Cardiac muscle cell (in vitro differentiated cells and primary cell): ENCODE measurements around the gene ARL15. TPM values are rescaled to one million over a fixed set of nuclear protein-coding genes. Genes with fewer than 3 reads are reported as not detected.

ENCODE experiments used
- DNase-seq, 2 donors: peaks; one replicate each; pipeline versions ENCODE4 v3.0.0 to v3.0.0-alpha.2; 2010 to 2017; ENCODE audit warnings: low read depth in 1 of 2, low spot score in 1 of 2
- H3K27ac ChIP-seq: fragments of 200-600 bp; sonication (generic); 2 replicates; pipeline ENCODE4 v1.5.1; 2016
- H3K27me3 ChIP-seq: fragments of 200-600 bp; sonication (generic); 2 replicates; pipeline ENCODE4 v1.6.0; 2016; ENCODE audit warnings: control low read depth
- H3K36me3 ChIP-seq: fragments of 200-600 bp; sonication (generic); 2 replicates; pipeline ENCODE4 v1.5.1; 2016; ENCODE audit warnings: control low read depth
- H3K4me1 ChIP-seq: fragments of 200-600 bp; sonication (generic); 2 replicates; pipeline ENCODE4 v1.8.1; 2017; ENCODE audit warnings: low read depth, mild to moderate bottlenecking, mixed run types
- H3K4me3 ChIP-seq: fragments of 200-600 bp; sonication (generic); 2 replicates; pipeline ENCODE4 v1.5.1; 2016; ENCODE audit warnings: mild to moderate bottlenecking
- H3K9me3 ChIP-seq: fragments of 200-600 bp; sonication (generic); 2 replicates; pipeline ENCODE4 v1.5.1; 2017; ENCODE audit warnings: low read depth, mild to moderate bottlenecking, control low read depth
- polyA plus RNA-seq: library from polyadenylated mRNA; unstranded; fragments of >200 nt; fragmentation: Nextera tagmentation; extraction: Ambion mirVana; gene quantifications from 2 replicates; pipeline ENCODE4 v1.2.1, GENCODE V29; 2016
- total RNA-seq: library from RNA; depleted of rRNA; stranded (reverse); fragments of >200 nt; gene quantifications from 2 replicates; pipeline ENCODE4 v1.2.3, GENCODE V29; 2016
- TF ChIP-seq, protein P1 (sequence below): IDR thresholded peaks from 2 replicates; pipeline ENCODE4 v1.5.1; 2012; ENCODE audit warnings: low read depth, mild to moderate bottlenecking, low read length

The ARL15 gene
- total and polyA plus RNA-seq, 2 experiments from 2014 or later = 23.2 to 27.4 TPM

DNA sequence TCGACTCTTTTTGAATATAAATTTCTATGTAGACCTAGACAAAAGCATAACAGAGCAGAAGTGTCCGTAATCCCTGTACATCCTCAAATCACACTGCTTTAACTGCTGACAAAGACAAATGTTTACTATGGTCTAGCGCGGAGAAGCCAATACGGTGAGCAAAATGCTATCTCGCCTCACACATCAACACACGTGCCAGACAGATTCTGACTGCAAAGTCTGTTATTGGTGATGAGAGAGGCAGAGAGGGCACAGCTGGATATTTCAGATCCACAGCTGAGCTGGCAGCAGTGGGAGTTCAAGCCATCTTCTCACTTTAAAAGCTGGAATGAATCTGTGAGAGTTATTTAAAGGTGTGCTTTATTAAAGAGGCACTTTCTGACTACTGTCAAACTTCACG is 124.3 kb downstream of the ARL15 start:
- no peak overlapping the region for H3K4me3 ChIP-seq
- no peaks in the 10 kb centered on the region for H3K27me3 ChIP-seq
- DNase-seq = no peak
- H3K4me1 ChIP-seq = peaks cover 46% of the 10 kb centered on the region
- H3K36me3 ChIP-seq = no peaks in the 10 kb centered on the region
- peak overlapping the region; percentile 75 for H3K27ac ChIP-seq
- TF ChIP-seq, protein P1, sequence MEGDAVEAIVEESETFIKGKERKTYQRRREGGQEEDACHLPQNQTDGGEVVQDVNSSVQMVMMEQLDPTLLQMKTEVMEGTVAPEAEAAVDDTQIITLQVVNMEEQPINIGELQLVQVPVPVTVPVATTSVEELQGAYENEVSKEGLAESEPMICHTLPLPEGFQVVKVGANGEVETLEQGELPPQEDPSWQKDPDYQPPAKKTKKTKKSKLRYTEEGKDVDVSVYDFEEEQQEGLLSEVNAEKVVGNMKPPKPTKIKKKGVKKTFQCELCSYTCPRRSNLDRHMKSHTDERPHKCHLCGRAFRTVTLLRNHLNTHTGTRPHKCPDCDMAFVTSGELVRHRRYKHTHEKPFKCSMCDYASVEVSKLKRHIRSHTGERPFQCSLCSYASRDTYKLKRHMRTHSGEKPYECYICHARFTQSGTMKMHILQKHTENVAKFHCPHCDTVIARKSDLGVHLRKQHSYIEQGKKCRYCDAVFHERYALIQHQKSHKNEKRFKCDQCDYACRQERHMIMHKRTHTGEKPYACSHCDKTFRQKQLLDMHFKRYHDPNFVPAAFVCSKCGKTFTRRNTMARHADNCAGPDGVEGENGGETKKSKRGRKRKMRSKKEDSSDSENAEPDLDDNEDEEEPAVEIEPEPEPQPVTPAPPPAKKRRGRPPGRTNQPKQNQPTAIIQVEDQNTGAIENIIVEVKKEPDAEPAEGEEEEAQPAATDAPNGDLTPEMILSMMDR = no peak
- H3K9me3 ChIP-seq = no peaks in the 10 kb centered on the region

- peaks cover 51% of the 10 kb centered on the region for H3K4me1 ChIP-seq
- TF ChIP-seq, protein P1 = no peak
- no peaks in the 10 kb centered on the region for H3K36me3 ChIP-seq
- no peaks in the 10 kb centered on the region for H3K9me3 ChIP-seq
- DNase-seq = no peak
- H3K27ac ChIP-seq = peak overlapping the region; percentile 58
- no peaks in the 10 kb centered on the region for H3K27me3 ChIP-seq
- no peak overlapping the region for H3K4me3 ChIP-seq
Measured at GRCh38 chr5:54184806-54185205, 125.6 kb downstream of the ARL15 start.

- H3K27me3 ChIP-seq = no peaks in the 10 kb centered on the region
- H3K27ac ChIP-seq = no peak overlapping the region
- peak in 1 of 2 donors; percentile 12 for DNase-seq
Measured at GRCh38 chr5:54180630-54181031, 129.7 kb downstream of the ARL15 start.

GRCh38 chr5:54178991-54179390 is 131.4 kb downstream of the ARL15 start:
- Histone ChIP-seq H3K36me3 (no peaks in the 10 kb centered on the region), H3K4me1 (peaks cover 26% of the 10 kb centered on the region), H3K4me3 (no peak overlapping the region), H3K9me3 (no peaks in the 10 kb centered on the region), H3K27ac (peak overlapping the region; percentile 21), H3K27me3 (no peaks in the 10 kb centered on the region)
- TF ChIP-seq, protein P1 = no peak
- DNase-seq = no peak

More at GRCh38 chr5:54180630-54181031, 129.7 kb downstream of the ARL15 start:
- H3K9me3 ChIP-seq = no peaks in the 10 kb centered on the region
- H3K36me3 ChIP-seq = no peaks in the 10 kb centered on the region
- peaks cover 39% of the 10 kb centered on the region for H3K4me1 ChIP-seq
- H3K4me3 ChIP-seq = no peak overlapping the region
- TF ChIP-seq, protein P1 = no peak

- no peaks in the 10 kb centered on the region for H3K36me3 ChIP-seq
- H3K4me3 ChIP-seq = no peak overlapping the region
- H3K9me3 ChIP-seq = no peaks in the 10 kb centered on the region
- DNase-seq = no peak
- TF ChIP-seq, protein P1 = no peak
- peaks cover 26% of the 10 kb centered on the region for H3K4me1 ChIP-seq
- no peaks in the 10 kb centered on the region for H3K27me3 ChIP-seq
- no peak overlapping the region for H3K27ac ChIP-seq
Measured at GRCh38 chr5:54178207-54178606, 132.2 kb downstream of the ARL15 start.

DNA sequence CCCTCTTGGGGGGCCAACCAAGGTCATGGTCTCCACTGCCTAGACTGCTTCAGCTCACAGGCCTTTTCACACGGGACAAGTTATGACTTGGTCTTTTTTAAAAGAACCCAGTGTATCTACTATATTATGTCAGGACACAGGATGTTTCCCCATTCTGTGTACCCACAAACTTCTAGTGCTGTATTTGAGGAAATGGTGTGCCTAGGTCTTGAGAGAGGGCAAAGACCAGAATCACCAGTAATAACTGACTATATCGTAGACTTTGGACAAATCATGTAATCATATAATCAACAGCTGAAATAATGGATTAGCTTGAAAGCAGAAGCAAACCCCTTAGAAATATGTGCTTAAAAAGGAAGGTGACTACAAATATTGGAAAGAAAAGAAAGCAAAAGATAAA is 133.3 kb downstream of the ARL15 start:
- H3K4me1 ChIP-seq = peaks cover 26% of the 10 kb centered on the region
- no peak overlapping the region for H3K4me3 ChIP-seq
- no peak for DNase-seq
- TF ChIP-seq, protein P1 = no peak
- no peaks in the 10 kb centered on the region for H3K9me3 ChIP-seq
- no peak overlapping the region for H3K27ac ChIP-seq
- no peaks in the 10 kb centered on the region for H3K27me3 ChIP-seq
- H3K36me3 ChIP-seq = no peaks in the 10 kb centered on the region
